Measurements from ENCODE around the gene TADA3.

Gene TADA3

DNA sequence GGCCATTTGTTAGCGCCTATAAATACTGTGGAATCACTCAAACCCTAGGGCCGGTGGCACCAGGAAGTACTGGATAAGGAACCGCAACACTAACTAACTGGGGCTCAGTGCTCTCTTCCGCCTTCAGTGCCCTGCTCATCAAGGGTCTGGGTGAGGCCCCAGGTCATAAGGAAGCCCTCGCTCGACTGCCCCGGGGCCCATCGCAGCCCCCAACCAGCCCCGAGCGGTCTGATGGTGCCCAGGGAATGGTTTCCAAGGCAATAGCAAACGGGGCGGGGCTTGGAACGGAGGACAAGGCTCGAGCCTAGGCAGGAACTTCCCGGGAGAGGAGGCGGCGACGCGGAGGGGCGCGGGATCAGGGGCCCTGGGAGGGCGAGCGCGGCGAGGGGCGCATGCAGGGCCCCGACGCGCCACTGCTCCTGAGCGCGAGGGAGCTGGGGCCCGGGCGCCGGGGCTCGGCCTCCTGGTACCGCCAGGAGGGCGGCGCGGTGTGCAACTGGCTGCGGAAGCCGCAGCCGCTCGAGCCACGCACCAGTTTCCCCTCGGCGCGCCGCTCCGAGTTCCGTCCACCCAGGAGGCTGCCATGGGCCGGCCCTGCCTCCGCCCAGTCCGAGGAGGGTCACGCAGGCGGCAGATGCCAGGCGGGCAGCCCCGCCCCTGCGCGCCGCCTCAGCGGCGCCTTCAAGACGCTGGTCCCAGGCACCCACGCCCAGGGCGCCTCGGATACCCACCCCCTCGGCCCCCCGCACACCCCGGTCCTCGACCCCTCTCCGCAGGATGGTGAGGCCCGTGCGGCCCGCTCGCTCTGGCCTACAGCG, 17.6 kb upstream of the TADA3 start, which contains the start of gene TTLL3:
TTLL3 (plus strand) TSS at position 648 of the 818 bp plus-strand sequence. CDS start 400 bp downstream, outside the sequence.
- peak; percentile 21 for DNase-seq

DNA sequence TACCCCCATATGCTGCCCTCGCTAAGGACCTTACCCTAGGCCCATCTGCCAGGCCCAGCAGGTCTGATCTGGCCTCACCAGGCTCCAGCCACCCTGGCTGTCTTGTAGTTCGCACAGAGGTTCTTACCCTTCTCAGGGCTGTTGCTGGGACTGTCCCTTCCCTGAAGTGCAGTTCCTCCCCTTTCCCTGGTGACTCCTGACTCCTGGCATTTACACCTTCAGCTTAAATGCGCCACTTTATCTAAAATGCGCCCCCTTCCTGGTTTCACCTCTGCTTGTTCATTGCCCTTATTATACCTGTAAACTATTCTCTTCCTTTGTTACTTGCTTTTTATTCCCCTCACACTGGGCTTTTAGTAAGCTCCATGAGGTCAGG, 17.0 kb upstream of the TADA3 start:
- no peak for DNase-seq

DNA sequence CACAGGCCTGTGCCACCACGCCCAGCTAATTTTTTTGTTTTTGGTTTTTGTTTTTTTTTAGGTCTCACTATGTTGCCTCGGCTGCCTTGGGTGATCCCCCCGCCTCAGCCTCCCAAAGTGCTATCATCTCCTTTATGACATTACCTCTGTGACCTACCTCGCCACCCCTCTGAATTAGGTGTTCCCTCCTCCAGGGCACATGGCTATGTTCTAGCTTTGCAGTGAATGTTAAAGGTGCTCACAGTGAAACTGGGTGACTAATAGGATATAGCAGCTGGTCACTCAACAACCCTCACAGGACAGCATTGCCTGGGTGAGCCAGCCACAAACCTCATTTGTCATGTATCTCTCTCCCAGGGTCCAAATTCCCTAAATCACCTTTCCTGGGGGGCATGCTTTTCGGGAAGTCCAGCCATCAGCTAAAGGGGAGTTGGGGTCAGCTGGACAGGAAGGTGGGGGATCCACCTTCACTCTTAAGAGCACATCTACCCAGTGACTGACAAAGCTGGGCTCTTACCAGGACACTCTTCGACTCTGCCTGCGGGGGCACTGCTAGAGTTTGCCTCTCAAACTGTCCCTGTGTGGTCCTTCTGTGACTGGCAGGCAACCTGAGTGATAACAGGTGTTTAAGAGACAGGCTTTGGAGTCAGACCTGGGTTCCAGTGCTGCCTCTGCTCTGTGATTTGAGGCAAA, 16.2 kb upstream of the TADA3 start:
- peak; percentile 29 for DNase-seq

DNA sequence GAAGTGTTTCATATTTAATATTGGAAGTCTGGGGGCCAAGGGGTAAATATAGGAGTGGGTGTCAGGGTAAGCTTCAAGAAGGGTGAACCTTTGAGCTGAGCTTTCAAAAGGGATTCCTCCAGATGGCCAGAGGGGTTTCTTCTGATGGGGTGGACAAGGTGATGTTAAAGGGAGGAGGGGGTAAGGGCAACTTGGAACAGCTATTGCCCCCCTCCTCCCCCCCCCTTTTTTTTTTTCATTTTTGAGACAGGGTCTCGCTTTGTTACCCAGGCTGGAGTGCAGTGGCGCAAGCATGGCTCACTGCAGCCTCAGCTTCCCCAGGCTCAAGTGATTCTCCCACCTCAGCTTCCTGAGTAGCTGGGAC, 15.7 kb upstream of the TADA3 start:
- no peak for DNase-seq

DNA sequence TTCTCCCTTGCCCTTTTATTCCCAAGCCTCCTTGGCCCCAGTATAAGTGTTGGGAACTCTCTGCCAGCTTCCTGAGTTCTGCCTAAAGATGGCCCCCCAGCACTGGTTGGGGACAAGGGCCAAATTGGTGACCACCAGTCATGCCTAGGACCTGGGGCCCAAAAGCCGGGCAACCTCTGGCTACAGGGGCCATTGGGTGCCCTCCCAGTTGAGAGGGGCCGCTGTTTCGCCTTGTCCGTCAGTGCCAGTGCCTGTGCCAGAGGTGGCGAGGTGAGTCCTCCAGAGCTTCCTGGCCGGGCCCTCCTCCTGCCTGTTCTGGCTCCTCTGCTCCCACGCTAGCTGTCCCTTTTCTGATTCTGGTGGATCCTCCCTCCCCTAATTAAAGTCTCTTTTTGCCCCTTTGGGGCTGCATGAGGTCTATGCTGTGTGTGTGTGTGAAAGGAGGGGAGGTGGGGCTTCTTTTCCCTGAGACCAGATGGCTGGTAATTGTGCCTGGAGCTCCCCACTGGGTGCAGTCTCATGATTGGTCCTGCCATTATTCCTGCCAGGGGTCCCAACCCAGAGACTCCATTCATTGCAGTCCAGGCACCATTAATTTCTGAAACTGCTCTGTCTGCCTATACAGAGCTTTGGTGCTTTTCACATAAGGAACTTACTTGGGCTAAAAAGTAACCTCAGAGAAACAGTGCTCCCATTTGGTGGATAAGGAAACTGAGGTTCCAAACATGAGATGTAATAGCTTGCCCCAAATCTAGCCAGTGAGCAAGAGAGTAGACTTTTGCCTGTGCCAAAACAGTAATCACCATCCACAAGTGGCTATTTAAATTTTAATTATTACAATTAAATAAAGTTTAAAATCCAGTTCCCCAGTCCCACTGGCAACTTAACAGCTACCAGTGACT, 14.7 kb upstream of the TADA3 start:
- DNase-seq: no peak

DNA sequence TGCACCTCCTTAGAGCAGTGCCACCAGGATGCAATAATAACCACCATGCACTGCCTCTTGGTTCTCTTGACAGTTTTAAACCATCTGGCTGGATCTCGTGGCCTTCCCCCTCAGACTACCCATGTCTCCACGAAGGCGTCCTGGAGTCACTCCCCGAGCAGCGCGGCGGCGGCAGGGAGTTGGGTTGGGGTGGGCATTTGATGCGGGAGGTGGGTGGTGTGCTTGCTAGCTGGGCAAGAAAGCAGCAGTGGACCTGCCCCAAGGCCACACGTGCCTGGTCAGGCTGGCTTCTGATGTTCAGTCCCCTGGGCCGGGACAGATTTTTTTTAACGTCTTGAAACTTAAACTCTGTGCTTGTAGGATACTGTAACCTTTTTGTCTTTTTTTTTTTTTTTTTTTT, 13.9 kb upstream of the TADA3 start:
- no peak for DNase-seq

DNA sequence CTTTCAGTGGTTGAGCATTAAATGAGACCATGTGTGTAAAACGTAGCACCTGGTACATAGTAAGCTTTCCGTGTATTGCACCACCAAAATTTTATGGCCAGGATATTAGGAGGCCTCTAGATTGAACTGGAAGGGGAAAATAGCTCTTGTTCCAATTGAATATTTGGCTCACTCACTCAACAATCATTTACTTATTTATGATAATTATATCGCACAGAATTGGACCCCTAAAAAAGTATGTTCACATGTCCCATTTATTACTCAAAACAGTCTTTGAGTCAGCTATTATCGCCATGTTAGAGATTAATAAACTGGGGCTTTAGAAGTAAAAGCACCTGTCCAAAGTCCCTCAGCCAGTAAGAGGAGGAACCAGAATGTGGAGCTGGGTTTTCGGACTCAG, 12.7 kb upstream of the TADA3 start:
- no peak for DNase-seq

DNA sequence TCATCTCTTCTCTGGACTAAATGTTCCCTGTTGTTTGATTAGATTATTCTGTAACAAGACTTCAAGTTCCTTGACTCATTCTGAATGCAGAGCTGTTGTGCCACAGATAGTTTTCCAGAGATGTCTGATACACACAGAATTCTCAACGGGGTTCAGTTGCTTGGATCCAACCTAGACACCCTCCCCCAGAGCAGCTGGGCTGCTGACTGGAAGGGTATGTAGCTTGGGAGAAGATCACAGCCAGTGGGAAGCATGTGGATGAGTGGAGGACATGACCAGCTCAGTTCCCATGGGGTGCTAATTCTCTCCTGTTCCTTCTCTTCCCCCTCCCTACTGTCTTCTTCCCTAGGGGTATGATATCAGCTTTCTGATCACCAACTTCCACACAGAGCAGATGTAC, 11.2 kb upstream of the TADA3 start:
- no peak for DNase-seq

DNA sequence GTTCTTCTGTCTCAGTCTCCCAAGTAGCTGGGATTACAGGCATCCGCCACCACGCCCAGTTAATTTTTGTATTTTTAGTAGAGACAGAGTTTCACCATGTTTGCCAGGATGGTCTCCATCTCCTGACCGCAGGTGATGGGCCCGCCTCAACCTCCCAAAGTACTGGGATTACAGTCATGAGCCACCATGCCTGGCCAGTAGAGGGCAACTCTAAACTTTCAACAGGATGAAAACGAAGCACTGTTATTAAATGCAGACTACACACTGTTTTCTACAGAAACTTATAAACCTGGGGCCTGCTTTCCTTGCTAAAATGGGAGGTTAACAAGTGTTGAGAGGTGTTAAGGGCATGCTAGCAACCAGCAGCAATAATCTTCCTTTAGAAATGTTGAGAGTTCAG, 8.3 kb upstream of the TADA3 start:
- DNase-seq: no peak

DNA sequence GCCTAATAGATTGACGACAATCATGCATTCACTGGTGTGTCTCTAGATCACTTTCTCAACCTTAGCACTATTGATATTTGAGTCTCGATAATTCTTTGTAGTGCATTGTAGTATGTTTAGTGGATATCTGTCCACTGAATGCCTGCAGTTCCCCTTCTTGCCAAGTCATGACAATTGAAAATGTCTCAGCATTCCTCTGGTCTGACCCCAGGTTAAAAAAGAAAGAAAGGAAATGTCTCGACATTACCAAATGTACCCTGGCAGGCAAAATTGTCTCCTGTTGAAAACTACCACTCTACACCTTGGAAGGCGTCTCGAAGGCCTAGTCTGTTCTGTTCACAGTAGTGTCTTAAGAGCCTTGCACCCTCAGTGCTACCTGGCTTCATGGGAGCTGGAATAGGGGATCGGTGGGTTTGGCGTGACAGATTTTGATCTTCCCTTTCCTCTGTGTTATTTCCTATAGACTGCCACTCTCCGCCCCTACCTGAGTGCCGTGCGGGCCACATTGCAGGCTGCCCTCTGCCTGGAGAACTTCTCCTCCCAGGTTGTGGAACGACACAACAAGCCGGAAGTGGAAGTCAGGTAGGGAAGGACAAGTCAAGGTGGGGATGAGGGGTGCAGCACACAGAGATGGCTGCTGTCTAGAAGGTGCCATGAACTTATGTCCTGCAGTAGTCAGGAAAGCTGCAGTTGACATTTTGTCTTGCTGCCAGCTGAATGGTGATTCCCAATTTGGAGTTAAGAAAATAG, 5.1 kb upstream of the TADA3 start:
- DNase-seq: no peak

DNA sequence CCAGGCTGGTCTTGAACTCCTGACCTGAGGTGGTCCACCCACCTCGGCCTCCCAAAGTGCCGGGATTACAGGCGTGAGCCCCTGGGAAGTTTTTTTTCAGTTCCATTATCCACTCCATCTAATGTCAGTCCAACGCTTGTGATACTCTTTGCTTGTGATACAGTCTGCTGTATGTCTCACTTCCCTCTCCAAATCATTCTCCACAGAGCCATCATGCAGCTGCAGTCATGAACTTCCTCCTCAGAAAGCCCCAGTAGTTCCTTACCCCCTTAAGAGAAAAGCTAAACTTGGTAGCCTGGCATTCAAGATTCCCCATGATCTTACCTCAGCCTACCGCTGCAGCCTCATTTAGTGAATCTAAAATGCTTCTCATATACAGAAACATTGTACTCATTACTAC, 2.9 kb upstream of the TADA3 start:
- no peak for DNase-seq

DNA sequence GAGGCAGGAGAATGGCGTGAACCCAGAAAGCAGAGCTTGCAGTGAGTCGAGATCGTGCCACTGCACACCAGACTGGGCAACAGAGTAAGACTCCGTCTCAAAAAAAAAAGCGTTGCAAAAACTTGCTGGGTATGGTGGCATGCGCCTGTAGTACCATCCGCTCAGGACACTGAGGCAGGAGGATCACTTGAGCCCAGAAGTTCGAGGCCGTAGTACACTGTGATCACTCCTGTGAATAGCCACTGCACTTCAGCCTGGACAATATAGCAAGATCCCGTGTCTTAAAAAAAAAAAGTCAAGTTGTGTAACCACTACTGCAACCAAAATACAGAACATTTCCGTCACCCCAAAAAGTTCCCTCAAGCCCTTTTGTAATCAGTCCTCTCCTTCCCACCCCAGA, 2.1 kb upstream of the TADA3 start:
- no peak for DNase-seq

DNA sequence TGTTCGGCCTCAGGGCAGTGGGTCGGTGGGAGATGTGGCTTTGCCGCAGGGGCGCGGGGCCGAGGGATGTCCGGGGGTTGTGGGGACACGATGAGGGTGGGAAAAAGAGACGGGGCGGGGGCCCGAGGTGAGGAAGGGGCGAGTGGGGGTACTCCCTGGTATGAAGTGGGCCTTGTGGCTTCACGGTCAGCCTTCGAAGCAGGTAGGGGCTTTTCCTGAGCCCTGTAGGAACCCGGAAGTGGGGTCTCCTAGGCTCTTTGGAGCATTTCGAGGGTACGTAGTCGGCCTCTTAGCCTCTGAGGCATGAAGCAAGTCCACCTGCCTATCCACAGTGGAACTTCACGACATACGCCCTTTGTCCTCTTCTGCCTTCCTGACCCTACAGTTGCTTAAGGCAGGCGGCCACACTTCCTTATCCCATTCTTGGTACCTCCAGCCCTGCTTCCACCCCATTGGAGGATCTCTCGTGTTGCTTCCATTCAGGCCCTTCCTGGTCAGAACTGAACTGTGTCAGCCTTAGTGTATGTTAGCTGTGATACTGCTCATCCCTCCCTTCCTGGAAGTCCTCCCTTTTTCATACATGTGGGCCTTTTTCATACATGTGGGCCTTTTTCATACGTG, 998 bp upstream of the TADA3 start:
- DNase-seq: no peak

DNA sequence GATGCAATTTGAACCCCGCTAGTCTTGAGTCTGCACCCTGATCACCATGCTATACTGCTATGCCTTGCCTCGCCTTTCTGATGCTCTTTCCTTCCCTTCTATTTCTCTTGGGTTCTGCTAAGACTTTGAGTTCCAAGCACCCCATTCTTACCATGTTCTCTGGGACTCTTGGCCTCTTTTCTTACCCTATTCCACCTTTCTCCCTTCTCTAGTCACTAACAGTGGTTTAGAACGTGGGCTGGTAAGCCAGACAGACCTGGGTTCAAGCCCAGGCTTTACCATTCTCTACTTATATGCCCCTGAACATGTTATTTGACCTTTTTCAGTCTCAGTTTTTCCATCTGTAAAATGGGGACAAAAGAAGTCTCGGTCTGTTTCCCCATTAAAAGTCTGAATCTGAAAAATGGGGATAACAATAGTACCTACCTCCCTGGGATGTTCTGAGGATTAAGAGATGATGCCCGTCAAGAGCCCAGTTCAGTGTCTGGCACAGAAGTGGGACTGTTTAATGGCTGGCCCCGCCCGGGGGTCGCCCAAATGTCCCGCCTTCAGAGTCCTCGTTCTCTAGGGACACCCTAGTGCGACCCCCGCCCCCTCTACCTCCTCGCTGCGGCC, 376 bp downstream of the TADA3 start:
- DNase-seq: no peak

DNA sequence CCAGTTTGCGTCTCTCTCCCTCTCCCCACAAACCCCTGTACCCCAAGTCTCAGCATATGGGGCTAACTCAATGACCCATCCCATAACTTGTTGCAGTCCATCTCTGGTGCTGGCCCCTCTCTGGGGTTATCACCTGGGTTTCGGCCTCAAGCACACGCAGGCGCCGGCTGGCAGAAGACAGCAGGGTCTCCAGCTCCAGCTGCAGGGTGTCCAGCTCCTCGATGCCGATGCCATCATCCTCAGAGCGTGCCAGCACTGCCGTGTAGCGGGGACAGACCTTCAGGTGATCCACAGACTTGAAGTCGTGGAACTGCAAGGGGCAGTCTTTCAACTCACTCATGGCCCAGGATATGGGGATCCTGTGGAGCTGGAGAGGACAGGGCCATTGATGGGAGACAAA, 1.1 kb downstream of the TADA3 start:
- DNase-seq: no peak

DNA sequence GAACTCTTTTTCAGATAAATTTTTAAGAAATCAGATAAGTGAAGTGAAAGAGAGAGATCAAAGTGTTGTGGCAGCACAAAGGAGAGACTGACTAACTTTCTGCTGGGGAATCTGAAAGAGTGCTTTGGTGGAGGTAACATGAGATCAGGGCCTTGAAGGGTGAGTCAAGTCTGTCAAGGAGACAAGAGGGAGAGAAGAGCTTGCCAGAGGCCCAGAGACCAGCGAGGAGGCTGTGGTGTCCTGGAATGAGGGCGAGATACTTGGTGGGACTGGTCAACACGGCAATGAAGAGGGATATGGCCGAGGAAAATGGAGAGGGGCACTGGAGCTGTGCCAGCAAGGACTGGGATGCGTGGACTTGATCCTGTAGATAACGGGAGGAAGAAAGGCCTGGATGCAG, 4.6 kb downstream of the TADA3 start:
- DNase-seq: no peak

DNA sequence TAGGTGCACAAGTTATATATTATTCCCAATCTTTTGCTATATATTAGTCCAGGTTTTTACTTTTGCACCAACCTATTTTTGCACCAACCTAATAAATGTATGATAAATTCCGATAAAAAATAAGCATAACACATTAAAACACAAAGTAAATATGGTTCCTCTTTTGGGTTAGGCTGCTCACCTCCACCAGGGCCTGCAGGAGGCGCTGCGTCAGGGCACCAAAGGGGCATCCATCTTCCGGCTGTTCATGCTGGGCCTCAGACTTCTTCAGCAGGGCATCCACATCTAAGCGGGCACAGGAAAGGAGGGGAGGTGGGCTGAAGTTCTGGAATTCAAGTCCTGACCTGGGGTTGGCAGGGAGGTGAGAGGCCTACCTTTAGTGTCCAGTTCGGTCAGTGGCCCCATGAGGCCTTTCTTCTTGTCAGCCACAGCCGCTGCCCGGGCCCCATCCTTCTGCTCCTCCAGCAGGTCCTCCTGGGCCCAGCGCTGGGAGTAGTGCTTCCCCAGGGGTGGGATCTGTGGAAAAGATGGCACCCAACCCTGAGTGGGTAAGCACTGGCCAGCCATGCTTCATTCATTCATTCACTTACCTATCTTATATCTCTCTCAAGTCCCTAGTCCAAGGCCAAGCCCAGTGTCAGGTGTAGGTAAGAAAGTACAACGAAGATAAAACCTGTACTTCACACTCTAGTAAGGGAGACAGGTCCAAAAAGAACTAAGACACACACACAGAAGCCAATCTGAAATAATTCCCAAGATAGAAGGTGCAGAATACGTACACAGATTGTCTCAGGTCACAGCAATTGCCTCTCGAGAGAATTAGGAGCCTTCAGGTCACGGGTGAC, 5.2 kb downstream of the TADA3 start:
- DNase-seq: no peak

DNA sequence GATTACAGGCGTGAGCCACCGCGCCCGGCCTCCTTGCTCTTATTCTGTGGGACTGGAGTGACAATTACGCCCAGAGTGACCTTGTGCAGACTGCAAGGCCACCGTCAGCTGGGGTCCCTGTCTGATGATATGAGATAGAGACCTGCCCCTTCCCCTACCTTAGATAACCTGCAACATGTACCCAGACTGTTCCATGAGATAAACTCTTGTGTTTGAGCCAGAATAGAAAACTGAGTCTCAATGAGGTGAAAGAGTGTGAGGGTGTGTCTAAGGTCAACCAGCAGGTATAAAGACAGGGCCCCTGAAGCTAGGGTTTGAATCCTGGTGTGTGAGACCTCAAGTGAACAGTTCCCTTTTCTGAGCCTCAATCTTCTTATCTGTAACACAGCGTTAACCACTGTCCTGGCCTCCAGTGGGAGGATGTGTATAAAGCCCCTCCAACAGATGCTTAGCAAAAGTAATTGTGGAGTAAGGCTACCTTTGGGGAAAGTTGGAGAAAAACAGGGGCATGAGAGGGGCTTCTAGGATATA, 6.0 kb downstream of the TADA3 start:
- no peak for DNase-seq

DNA sequence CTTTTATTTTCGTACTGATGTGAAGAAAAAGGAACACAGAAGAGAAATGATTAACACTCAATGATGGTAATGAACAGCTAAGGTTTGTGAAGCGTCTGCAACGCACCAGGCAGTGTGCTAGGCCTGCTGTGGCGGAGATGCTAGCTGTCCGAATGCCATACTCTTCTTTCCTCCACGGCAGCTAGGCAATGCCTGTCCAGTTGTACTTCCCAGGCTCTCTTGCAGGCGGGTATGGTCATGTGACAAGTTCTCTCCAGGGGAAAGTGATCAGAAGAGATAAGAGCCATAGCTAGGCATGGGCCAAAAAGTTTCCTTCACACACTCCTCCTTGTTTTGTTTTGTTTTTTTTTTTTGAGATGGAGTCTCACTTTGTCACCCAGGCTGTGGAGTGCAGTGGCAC, 6.7 kb downstream of the TADA3 start:
- no peak for DNase-seq

DNA sequence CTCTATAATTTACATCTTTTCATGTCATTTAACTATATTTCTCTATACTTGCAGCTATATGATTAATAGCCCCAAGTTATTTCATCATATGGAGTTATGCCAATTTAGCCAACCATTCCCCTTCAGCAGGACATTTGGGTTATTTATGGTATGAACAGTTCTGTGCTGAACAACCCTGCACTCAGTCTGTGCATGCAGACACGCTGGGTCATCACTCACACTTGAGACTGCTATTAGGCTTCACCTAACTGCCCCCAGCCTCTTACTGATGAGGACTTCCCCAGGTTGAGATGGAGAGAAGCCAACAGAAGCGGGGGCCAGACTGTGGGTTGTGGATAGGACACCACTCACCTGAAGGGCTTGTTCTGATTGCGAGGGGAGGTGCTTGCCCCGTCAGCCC, 7.3 kb downstream of the TADA3 start:
- DNase-seq: no peak

DNA sequence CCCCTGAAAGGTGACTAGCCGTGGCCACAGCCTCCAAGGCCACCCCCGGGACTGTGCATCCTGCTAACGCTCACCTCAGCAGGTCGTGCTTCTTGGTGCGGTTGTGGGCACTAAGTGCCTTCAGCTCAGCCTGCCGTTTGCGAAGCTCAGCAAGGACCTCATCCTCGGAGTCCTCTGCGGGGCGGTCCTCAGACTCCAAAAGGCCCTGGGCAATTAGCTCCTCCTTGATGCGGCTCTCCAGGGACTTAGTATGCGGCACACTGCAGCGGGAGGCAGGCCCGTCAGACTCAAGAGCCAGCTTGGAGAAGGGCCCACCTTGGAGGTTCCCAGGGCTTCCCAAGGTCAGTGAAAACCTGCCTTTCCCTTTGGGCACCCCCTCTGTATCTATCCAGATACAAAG, 8.3 kb downstream of the TADA3 start:
- DNase-seq: no peak

All from stimulated activated naive CD4-positive, alpha-beta T cell treated with Interleukin-2 at 50 U/mL for 16 hours (primary cell).